Calu3 (cell line): ENCODE results near the gene DPY19L3. TPM values are rescaled to one million over a fixed set of nuclear protein-coding genes. Genes with fewer than 3 reads are reported as not detected.
"Not testable (repeated sequence)": the region's sequence is repeated elsewhere in the genome, so short reads cannot be mapped to it uniquely, and the experiment has no call there.

Source experiments
- BruUV-seq: library from RNA; stranded (reverse); fragments of 400-500 nt; replicated peaks from 2 replicates; lab custom pipeline; 2021; lab: Mats Ljungman, UMichigan
- CTCF ChIA-PET: fragments of 300-600 bp; sonication (Branson Sonifier 250); formaldehyde crosslinking; loops from one replicate; lab custom pipeline; 2022; ENCODE audit warnings: antibody characterized with exemption; lab: Charles Lee
- DNase-seq: peaks from one replicate; pipeline ENCODE4 v3.0.0; 2022
- H3K27ac Mint-ChIP-seq: one replicate; pipeline ENCODE4 v1.8.0; 2022; ENCODE audit warnings: mixed read lengths; ENCODE audit not compliant: unreplicated experiment
- H3K27me3 Mint-ChIP-seq: one replicate; pipeline ENCODE4 v1.8.0; 2022; ENCODE audit warnings: mixed read lengths; ENCODE audit not compliant: unreplicated experiment
- H3K36me3 Mint-ChIP-seq: one replicate; pipeline ENCODE4 v1.8.0; 2022; ENCODE audit warnings: mild to moderate bottlenecking, moderate library complexity, mixed read lengths; ENCODE audit not compliant: insufficient read depth, unreplicated experiment
- H3K4me1 Mint-ChIP-seq: one replicate; pipeline ENCODE4 v1.8.0; 2022; ENCODE audit warnings: mild to moderate bottlenecking, low read depth, mixed read lengths; ENCODE audit not compliant: unreplicated experiment
- H3K4me3 Mint-ChIP-seq: one replicate; pipeline ENCODE4 v1.8.0; 2022; ENCODE audit warnings: mild to moderate bottlenecking, low read depth, moderate library complexity, mixed read lengths; ENCODE audit not compliant: unreplicated experiment
- H3K9me3 Mint-ChIP-seq: one replicate; pipeline ENCODE4 v1.8.0; 2022; ENCODE audit warnings: low read depth, mixed read lengths; ENCODE audit not compliant: unreplicated experiment
- intact Hi-C: fragments of 100-400 bp; cut with micrococcal nuclease; formaldehyde crosslinking; loops from one replicate; pipeline ENCODE4 v1.10.0; 2022; ENCODE audit not compliant: unreplicated experiment
- total RNA-seq: library from RNA; stranded (reverse); gene quantifications from 2 replicates; pipeline ENCODE4 v1.2.3, GENCODE V29; 2022
- TF ChIP-seq, protein P1 (sequence below): fragments of 200-600 bp; IDR thresholded peaks from one replicate; pipeline ENCODE4 v1.8.0; 2022; ENCODE audit warnings: antibody characterized with exemption; ENCODE audit not compliant: unreplicated experiment

The DPY19L3 gene
- total RNA-seq, 1 experiment from 2014 or later = 29.4 TPM

DNA sequence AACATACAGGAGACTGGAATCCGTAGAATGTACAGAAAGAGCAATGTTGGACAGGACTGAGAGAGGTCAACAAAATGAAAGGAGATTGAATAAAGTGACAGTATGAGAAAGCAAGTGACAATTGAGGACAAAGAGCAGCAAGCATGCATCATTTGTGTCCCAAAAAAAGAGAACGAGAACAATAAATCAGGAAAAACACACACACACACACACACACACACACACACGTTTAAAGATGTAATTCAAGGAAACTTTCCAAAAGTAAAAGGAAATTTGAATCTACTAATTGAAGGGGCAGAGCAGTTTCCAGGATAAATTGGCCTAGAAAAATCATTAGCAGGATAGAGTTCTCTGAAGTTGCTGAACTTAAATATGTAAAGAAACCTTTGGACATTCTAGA, 16.9 kb downstream of the DPY19L3 start:
- intact Hi-C loops = no loop called here
- no peaks in the 10 kb centered on the region for H3K36me3 Mint-ChIP-seq
- H3K9me3 Mint-ChIP-seq = no peaks in the 10 kb centered on the region
- no peak overlapping the region for H3K27ac Mint-ChIP-seq
- H3K4me3 Mint-ChIP-seq = no peak overlapping the region
- no peaks in the 10 kb centered on the region for H3K27me3 Mint-ChIP-seq
- no peak for DNase-seq
- no TSS peak for BruUV-seq
- CTCF ChIA-PET = interaction anchor here (0.7 kb wide), 1 partner anchor 295 kb away, joined by 5 read pairs; no protein-coding TSS in a partner anchor
- H3K4me1 Mint-ChIP-seq = peaks cover 10% of the 10 kb centered on the region
- TF ChIP-seq, protein P1, sequence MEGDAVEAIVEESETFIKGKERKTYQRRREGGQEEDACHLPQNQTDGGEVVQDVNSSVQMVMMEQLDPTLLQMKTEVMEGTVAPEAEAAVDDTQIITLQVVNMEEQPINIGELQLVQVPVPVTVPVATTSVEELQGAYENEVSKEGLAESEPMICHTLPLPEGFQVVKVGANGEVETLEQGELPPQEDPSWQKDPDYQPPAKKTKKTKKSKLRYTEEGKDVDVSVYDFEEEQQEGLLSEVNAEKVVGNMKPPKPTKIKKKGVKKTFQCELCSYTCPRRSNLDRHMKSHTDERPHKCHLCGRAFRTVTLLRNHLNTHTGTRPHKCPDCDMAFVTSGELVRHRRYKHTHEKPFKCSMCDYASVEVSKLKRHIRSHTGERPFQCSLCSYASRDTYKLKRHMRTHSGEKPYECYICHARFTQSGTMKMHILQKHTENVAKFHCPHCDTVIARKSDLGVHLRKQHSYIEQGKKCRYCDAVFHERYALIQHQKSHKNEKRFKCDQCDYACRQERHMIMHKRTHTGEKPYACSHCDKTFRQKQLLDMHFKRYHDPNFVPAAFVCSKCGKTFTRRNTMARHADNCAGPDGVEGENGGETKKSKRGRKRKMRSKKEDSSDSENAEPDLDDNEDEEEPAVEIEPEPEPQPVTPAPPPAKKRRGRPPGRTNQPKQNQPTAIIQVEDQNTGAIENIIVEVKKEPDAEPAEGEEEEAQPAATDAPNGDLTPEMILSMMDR = no peak

DNA sequence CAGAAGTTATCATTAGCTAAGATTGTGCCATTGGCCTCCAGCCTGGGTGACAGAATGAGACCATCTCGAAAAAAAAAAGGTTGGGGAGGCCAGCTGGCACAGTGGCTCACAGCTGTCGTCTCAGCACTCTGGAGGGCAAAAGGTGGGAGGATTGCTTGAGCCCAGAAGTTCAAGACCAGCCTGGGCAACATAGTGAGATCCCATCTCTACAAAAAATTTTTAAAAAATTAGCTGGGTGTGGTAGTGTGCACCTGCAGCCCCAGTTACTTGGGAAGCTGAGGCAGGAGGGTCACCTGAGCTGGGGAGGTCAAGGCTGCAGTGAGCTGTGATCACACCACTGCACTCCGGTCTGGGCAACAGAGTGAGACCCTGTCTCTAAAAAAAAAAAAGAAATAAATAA, 18.4 kb downstream of the DPY19L3 start:
- DNase-seq, BruUV-seq, H3K9me3 Mint-ChIP-seq, H3K36me3 Mint-ChIP-seq, H3K27me3 Mint-ChIP-seq, H3K4me3 Mint-ChIP-seq, H3K27ac Mint-ChIP-seq, intact Hi-C loops: not testable (repeated sequence)
- peaks cover 10% of the 10 kb centered on the region for H3K4me1 Mint-ChIP-seq
- CTCF ChIA-PET = interaction anchor here (0.7 kb wide), 1 partner anchor 133 kb away, joined by 3 read pairs; no protein-coding TSS in a partner anchor

DNA sequence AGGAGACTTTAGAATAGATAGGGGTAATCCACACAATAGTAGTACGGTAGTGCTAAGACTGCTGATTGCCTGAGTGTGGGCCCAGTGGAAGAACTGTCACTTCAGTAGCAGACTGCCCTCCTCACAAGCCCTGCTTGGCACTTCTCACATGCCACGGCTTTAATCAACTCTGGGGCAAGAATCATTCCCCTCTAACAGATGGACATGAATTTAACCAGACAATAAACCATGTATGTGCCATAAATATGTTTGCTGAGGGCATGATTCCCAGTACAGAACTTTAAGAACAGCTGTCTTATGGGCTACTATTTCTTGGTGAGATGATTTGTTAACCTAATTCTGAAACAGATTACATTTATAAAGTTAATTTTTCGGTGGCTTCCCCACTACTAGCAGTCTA, 22.0 kb downstream of the DPY19L3 start:
- H3K27me3 Mint-ChIP-seq = no peaks in the 10 kb centered on the region
- no peaks in the 10 kb centered on the region for H3K4me1 Mint-ChIP-seq
- CTCF ChIA-PET = no interaction called here
- H3K9me3 Mint-ChIP-seq = no peaks in the 10 kb centered on the region
- DNase-seq = no peak
- H3K27ac Mint-ChIP-seq = no peak overlapping the region
- H3K36me3 Mint-ChIP-seq = peaks cover 6% of the 10 kb centered on the region
- no peak overlapping the region for H3K4me3 Mint-ChIP-seq
- BruUV-seq = no TSS peak
- TF ChIP-seq, protein P1 = no peak
- intact Hi-C loops = no loop called here

DNA sequence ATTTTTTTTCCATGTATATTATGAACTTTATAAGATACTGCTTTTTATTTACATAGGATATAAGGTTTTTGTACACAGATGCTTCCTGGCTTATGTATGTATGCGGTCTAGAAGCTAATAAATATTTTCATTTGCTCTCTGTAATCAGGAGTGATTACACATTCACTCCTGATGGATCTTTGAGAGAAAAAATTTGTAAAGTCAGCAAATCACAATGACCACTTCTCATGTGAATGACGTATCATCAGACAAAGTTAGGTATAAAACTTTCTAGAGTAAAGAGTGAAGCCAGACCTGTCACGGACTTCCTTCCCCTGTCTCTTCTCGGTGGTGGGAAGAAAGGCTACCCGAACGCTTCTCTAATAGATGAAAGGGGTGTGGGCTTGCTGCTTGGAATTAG, 31.1 kb downstream of the DPY19L3 start:
- no peaks in the 10 kb centered on the region for H3K27me3 Mint-ChIP-seq
- intact Hi-C loops = no loop called here
- H3K4me1 Mint-ChIP-seq = no peaks in the 10 kb centered on the region
- H3K4me3 Mint-ChIP-seq = no peak overlapping the region
- no peaks in the 10 kb centered on the region for H3K9me3 Mint-ChIP-seq
- BruUV-seq = no TSS peak
- no peak overlapping the region for H3K27ac Mint-ChIP-seq
- CTCF ChIA-PET = no interaction called here
- DNase-seq = no peak
- H3K36me3 Mint-ChIP-seq = no peaks in the 10 kb centered on the region
- TF ChIP-seq, protein P1 = no peak

DNA sequence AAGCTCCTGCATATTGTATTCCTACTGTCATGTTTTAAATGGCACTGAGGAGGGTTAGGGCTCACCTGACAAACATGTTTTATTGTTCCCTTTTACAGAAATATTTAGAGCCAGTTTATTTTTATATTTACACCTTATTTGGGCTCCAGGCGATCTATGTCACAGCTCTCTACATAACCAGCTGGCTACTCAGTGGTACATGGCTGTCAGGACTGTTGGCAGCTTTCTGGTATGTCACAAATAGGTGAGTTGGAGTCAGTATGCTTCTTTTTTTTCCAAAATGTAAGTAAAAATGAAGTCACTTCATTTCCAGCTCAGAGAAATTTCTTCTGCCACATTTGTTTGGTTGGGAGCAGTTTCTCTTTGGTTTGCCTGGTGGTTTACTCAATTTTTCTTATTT, 31.5 kb downstream of the DPY19L3 start:
- no peaks in the 10 kb centered on the region for H3K36me3 Mint-ChIP-seq
- CTCF ChIA-PET = interaction anchor here (0.7 kb wide), 1 partner anchor 19 kb away, joined by 3 read pairs; no protein-coding TSS in a partner anchor

More for the DNA sequence above, 31.5 kb downstream of the DPY19L3 start:
- H3K4me1 Mint-ChIP-seq = no peaks in the 10 kb centered on the region
- no peak overlapping the region for H3K27ac Mint-ChIP-seq
- no TSS peak for BruUV-seq
- H3K4me3 Mint-ChIP-seq = no peak overlapping the region
- H3K9me3 Mint-ChIP-seq = no peaks in the 10 kb centered on the region
- TF ChIP-seq, protein P1 = no peak
- intact Hi-C loops = no loop called here
- DNase-seq = no peak
- H3K27me3 Mint-ChIP-seq = no peaks in the 10 kb centered on the region
